GM19324 (cell line): ENCODE results near the gene PPP1R16B.

Source experiments
- ATAC-seq: cut with Tn5 transposase; IDR thresholded peaks from one replicate; pipeline ENCODE4 v1.9.1; 2021; ENCODE audit warnings: mild to moderate bottlenecking, moderate library complexity; ENCODE audit not compliant: unreplicated experiment, low FRiP score

Gene PPP1R16B

DNA sequence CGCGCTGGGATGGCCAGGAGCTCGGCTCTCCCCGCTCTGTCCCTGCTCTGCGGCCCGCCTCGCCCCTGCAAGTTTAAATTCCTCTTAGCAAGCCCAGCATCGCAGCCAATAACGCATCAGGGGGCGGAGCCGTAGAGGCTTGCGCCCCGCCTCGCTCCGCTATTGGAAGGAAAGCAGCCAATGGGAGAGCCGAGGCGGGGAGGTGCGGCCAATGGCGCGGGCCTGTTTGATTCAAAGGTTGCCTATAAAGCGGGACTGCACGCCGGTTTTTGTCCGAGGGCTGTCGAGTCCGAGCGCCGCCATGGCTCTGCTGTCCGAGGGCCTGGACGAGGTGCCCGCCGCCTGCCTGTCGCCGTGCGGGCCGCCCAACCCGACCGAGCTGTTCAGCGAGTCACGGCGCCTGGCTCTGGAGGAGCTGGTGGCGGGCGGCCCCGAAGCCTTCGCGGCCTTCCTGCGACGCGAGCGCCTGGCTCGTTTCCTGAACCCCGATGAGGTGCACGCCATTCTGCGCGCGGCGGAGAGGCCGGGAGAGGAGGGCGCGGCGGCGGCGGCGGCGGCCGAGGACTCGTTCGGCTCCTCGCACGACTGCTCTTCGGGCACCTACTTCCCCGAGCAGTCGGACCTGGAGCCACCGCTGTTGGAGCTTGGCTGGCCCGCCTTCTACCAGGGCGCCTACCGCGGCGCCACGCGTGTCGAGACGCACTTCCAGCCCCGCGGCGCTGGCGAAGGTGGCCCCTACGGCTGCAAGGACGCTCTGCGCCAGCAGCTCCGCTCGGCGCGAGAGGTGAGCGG is 120.8 kb downstream of the PPP1R16B start, which contains the start of gene FAM83D:
Gene FAM83D (plus strand): TSS at position 276 of the 792 bp plus-strand sequence. CDS start 26 bp downstream, at position 302.
- peak; percentile 84 for ATAC-seq

DNA sequence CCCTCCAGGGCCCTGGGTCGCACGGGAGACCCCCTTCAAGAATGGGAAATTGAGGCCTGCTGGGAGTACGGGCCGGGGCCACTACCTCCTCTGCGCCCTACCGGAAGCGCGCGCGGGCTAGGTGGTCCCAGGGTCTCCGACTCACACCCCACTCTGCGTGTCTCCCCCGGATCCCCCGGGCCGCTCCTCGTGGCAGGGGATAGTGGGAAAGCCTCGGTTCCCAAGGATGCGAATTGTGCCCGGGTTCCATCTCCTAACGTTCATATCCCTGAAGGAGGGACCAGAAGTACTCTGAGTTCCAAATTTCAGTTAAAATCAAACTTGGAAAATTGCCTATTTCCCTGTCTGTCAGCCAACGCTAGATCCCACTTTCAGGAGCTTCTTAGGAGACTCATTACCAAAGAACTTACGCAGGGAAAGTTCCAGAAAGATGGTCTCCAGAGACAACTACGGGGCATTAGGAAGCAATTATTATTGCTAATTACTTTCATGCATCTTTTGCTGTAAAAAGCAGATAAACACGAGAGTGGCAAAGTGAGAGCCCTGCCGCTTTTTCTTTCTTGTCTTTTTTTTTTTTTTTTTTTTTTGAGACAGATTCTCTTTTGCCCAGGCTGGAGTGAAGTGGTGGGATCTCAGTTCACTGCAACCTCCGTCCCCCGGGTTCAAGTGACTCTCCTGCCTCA is 121.6 kb downstream of the PPP1R16B start:
- ATAC-seq: peak; percentile 1

DNA sequence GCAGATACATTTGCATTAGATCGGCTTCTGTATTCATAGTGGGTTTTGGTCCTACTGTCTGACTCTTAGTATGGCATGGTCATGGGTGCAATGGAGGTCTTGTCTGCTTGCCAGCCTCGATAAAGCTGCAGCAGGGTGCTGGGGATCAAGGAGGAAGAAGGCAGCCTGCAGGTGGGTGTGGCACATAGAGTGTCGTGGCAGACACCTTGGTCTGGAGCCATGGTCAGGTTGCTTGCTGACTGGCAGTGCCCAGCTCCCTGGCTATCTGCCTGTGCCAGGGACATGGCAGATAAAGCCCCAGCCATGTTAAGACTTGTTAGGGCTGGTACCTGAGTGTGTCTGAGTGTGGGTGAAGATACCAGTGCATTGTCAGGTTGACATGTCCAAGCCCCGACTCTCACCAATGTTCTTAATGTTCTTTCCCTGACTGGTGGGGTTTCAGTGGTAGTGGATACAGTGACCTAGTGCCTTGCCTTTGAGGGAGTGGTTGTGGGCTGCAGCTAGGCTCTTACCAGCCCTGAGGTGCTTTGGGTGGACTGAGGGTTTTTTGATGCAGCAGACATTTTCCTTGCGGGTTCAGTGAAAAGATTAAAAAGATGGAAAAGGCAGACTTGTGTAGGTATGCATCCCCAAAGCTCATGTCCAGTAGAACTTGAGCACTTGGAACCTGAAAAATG is 122.5 kb downstream of the PPP1R16B start:
- ATAC-seq: no peak

DNA sequence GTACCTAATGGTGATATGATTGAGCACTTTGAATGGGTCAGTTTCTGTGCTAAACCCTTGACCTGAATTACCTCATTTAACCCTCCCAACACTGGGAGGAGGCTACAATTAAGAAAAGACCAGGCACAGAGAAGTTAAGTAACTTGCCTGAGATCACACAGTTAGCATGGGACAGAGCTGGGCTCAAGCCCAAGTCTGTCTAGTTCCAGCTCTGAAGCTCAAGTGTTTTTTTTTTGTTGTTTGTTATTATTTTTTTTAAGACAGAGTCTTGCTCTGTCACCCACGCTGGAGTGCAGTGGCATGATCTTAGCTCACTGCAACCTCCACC is 124.7 kb downstream of the PPP1R16B start:
- no peak for ATAC-seq

DNA sequence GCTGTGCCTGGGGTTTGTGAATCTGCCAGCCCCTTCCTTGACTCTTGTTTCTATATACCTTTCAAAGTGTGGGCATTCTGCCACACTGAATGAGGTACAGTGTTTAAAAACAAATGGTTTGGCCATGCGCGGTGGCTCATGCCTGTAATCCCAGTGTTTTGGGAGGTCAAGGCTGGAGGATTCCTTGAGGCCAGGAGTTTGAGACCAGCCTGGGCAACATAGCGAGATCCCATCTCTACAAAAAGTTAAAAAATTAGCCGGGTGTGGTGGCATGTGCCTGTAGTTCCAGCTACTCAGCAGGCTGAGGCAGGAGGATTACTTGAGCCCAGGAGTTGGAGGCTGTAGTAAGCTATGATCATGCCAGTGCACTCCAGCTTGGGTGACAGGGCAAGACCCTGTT is 126.5 kb downstream of the PPP1R16B start:
- no peak for ATAC-seq

DNA sequence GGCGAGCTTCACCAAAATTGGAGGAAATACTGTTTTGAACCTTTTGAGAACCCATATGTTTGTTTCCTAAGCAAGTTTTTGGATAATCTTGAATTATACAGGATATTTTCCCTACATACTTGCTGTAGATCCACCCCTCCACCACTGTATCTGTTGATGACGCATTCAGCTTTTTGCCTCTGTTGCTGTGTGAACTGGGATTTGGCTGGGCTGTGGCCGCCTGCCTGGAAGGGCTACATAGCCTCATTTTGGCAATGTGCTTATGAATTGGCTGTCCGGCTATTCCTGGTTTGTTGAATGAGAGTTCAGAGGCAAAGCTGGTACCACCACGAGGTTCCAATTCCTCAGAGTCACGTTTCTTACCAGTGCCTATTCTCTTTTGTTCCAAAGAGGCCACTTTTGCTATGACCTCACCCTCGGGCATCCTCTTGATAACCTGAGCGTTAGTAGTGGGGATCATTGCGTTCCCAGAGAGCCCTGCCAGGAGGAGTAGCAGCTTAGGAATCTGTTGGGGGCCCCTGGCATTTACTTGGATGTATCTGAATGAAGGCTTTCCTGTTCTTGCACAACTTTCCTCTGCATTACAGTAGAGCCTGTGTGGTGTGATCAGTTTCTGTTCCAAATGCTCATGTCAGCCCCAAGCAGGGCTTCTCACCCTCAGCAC is 127.1 kb downstream of the PPP1R16B start:
- no peak for ATAC-seq

DNA sequence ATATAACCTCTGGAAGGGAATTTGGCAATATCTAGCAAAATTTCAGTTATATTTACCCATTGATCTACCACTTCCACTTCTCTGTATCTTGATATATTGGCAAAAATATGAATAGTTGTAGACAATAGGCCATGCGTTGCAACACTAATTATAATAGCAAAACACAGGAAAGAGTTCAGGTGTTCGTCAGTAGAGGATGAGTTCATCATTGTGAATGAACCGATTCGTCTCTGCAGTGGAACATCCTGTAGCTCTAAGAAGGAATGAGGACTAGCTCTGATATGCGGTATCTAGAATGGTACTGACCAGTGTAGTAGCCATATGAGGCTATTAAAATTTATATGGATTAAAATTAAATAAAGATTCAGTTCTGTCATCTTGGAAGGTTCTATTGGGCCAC is 129.0 kb downstream of the PPP1R16B start:
- ATAC-seq: no peak

DNA sequence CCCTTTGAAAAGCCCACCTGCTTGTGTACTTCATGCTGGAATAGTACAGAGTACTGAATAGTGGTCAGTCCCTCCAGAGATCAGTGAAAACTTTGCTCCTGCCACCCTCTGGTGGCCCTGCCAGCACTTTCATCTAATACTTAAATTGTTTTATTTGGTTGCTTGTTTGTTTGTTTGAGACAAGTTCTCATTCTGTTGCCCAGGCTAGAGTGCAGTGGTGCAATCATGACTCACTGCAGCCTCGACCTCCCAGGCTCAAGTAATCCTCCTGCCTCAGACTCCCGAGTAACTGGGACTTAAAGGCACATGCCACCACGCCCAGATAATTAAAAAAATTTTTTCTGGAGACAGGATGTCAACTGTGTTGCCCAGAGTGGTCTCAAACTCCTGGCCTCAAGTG is 129.8 kb downstream of the PPP1R16B start:
- no peak for ATAC-seq

DNA sequence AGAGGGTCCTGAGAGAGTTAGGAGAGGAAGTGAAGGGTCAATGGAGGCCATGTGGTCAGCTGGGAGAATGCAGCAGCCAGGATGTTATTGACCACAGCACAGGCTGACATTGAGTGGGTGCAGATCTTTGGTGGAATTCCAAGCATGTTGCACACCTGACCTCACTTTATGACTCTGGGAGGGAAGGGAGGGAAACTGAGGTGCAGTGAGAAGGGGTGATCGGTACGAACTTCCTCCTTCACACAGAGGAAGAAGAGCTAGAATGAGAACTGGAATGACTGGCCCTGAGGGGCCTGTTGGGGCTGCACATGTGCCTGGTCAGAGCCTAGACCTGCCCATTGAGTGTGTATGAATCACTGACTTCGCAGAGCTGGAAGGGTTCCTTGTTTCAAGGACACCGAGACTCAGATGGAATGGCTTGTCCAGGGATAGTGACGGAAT is 130.5 kb downstream of the PPP1R16B start:
- no peak for ATAC-seq

DNA sequence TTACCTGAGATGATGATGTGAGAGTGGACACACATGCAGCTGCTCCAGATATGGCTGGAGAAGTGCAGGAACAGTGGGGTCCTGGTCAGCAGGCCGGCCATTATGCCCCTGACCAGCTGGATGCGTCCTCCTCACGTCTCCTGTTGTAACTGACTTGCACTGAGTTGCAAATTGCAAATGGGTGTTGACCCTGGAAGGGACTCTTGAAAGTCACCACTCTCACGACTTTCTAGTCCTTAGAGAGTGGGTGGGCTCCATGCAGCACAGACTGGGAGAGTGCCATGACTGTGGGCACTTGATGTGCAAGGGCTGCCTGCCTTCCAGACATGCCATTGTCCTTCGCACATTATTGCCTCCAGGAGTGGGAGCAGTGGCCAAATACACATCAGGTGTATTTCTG is 131.5 kb downstream of the PPP1R16B start:
- no peak for ATAC-seq

DNA sequence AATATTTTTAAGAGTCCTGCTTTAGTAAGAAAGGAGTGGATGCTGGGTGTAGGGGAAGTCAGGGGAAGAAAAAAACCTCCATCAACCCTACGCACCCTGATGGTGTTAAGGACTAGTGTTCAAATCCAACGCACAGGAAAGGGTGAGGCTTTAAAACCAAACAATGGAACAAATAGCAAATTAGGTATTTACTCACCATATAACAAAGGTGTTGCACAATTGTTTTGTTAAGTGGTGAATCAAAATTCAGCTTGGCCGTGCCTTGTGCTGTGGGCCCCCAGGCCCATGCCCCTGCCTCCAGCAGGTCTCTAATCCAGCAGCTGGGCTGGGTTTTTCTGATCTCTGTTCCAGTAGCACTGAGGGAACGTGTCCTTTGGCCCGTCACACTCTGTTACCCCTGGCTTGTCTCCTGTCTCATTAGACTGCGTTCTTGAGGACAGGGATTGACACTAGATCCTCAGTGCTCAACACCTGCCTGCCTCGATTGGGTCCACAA is 132.5 kb downstream of the PPP1R16B start:
- ATAC-seq: no peak

DNA sequence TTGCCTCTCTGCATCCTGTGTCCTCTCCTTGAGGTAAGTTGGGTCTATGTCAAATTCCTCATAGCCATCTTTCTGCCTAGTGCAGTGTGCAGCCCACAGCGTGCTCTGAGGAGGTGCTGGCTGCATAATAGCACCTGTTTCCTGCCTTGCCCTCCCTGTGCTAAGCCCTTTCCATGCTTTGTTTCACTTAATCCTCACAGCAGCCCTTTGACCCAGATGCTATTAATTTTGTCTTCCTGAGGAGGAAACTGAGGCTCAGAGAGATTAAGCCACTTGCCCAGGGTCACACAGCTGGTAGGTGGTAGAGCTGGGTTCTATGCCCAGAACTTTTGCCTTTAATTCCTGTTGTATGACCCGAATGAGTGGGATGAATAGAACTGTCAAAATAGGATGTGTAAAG is 134.2 kb downstream of the PPP1R16B start:
- no peak for ATAC-seq

DNA sequence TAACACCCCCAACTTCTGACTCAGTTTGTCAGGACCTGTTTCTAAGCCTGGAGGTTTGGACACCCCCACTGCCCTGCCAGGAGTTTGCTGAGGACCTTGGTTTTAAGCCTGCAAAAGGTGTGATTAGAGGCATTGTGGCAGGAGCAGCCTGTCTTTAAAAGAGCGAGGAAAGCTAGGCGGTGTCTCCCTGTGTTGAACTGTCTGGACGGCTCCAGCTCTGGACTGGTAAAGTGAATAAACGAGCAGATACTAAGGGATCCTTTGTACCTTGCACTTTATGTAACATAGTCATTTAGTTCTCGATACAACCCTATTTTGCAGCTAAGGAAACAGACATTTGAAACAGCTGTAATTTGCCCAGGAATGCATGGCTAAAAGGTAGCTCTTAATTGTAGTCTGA is 135.1 kb downstream of the PPP1R16B start:
- no peak for ATAC-seq

DNA sequence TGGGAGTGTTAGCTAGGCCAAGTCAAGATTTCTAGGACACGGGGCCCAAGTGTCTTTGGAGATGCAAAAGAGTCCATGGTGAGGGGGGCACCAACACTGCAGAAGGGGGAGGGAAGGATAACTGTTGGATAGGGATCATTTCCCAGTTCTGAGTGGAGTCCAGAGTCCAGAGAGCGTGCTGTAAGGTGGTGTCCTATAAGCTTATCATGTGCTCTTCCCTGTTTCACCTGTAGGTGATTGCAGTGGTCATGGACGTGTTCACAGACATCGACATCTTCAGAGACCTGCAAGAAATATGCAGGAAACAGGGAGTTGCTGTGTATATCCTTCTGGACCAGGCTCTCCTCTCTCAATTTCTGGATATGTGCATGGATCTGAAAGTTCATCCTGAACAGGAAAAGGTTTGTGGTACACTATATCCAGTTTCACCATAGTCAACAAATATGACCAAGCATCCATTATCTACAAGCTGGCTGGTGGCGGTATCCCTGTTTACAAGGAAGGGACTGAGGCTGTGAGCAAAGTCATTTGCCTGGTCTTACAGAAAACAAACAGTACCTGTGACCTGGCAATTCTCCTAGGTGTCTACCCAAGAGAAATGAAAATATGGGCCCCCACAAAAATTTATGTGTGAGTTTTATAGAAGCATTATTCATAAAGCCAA is 136.4 kb downstream of the PPP1R16B start:
- ATAC-seq: no peak

DNA sequence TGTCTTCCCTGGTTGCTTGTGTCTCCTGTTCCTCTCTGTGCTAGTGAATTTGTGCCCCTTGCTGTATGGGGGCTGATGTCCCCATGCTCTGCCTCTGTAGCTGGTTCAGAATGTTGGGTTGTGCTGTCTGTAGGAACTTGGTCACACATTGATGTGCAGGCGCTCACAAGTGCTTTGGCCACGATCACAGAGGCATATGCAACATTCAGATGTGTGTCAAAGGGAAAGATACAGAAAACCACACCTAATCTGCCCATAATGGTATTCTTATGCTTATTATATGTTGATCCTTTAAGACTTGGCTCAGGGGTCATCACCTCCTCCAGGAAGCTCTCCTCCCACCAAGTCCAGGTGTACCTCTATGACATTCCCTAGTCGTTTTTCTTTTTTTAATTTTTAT is 139.5 kb downstream of the PPP1R16B start:
- ATAC-seq: no peak

DNA sequence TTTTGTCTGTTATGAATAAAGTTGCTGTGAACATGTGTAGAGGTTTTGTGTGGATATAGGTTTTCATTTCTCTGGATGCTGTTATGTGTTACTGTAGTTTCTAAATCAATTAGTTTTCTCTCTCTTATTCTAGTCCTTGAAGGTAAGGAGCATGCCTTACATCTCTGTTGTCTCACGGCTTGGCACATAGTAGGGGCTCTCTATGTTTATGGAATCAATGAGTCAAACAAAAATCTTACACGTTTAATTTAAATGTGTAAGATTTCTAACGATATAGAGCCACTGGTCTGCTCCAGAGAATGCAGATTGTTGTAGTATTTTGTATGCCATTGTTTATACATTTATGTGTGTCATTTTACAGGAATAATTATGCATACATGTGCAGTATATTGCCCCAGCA is 141.3 kb downstream of the PPP1R16B start:
- no peak for ATAC-seq

DNA sequence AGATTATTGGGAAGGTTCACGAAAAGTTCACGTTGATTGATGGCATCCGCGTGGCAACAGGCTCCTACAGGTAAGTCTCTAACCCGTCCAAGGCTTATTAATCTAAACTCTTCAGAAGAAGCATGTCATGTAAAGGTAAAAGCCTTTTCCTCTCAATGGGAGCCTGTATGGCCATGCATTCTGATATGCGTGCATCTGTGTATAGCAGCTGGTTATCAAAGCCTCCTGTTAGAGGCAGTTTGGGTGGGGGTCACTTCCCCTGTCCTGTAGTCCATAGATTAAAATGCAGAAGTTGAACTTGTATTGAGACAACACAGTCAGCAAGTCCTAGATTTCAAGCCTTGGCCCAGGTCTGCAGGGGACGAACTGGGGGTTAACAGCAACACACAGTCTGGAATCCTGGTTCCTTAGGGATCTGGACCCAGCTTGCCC is 142.4 kb downstream of the PPP1R16B start:
- ATAC-seq: no peak

DNA sequence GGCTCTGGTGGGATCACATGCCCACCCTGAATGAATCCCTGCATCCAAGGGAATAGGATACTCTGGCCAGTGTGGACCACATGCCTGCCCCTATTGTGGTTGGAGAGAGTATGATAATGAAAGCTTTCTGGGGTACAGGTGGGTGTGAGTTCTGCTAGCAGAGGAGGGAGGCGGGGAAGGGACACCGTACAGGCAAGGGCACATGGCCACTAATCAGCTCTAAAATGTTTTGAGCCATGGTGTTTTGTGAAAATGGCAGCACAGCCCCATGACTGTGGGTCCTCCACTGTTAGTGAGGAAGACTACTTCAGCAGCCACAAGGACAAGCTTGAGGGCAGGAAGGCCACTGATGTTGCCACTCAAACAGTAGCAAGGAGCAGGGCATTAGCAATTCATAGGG is 144.8 kb downstream of the PPP1R16B start:
- no peak for ATAC-seq

DNA sequence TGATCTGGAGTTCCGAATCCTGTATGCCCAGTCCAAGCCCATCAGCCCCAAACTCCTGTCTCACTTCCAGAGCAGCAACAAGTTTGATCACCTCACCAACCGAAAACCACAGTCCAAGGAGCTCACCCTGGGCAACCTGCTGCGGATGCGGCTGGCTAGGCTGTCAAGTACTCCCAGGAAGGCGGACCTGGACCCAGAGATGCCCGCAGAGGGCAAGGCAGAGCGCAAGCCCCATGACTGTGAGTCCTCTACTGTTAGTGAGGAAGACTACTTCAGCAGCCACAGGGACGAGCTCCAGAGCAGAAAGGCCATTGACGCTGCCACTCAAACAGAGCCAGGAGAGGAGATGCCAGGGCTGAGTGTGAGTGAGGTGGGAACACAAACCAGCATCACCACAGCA is 146.1 kb downstream of the PPP1R16B start:
- ATAC-seq: no peak

DNA sequence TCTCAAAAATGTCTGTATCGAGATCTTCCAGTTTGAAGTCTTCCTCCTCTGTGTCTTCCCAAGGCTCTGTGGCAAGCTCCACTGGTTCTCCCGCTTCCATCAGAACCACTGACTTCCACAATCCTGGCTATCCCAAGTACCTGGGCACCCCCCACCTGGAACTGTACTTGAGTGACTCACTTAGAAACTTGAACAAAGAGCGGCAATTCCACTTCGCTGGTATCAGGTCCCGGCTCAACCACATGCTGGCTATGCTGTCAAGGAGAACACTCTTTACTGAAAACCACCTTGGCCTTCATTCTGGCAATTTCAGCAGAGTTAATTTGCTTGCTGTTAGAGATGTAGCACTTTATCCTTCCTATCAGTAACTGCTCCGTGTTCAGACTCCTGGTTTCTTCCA is 146.7 kb downstream of the PPP1R16B start:
- ATAC-seq: no peak
